Suprapubic skin (tissue), 4 donors: ENCODE results near the gene LPAR1. TPM values are rescaled to one million over a fixed set of nuclear protein-coding genes. Genes with fewer than 3 reads are reported as not detected.

Experiments
- DNase-seq, 2 donors: peaks; one replicate each; pipeline ENCODE4 v3.0.0-alpha.2; 2019; ENCODE audit warnings: low spot score in 2 of 2
- H3K27ac ChIP-seq: fragments of 200-600 bp; sonication (generic); one replicate; pipeline ENCODE4 v1.5.1; 2019
- H3K27me3 ChIP-seq: fragments of 200-600 bp; sonication (generic); one replicate; pipeline ENCODE4 v1.5.1; 2019
- H3K36me3 ChIP-seq: fragments of 200-600 bp; sonication (generic); one replicate; pipeline ENCODE4 v1.5.1; 2019
- H3K4me1 ChIP-seq: fragments of 200-600 bp; sonication (generic); one replicate; pipeline ENCODE4 v1.5.1; 2019
- H3K4me3 ChIP-seq: fragments of 200-600 bp; sonication (generic); one replicate; pipeline ENCODE4 v1.5.1; 2019; ENCODE audit warnings: mild to moderate bottlenecking
- H3K9me3 ChIP-seq: fragments of 200-600 bp; sonication (generic); one replicate; pipeline ENCODE4 v1.5.1; 2019
- CTCF ChIP-seq, 2 donors: fragments of 200-600 bp in 1 of 2; fragments of 450-650 bp in 1 of 2; sonication (generic) in 1 of 2; IDR thresholded peaks; one replicate each; pipeline ENCODE4 v1.5.1; 2016 to 2019; ENCODE audit warnings: antibody characterized with exemption in 2 of 2, mild to moderate bottlenecking in 1 of 2, moderate library complexity in 1 of 2
- EP300 ChIP-seq: sonication (generic); formaldehyde crosslinking; IDR thresholded peaks from one replicate; pipeline ENCODE4 v1.6.1; 2017; ENCODE audit warnings: antibody characterized with exemption
- POLR2A ChIP-seq, 2 donors: fragments of 450-650 bp; IDR thresholded peaks; one replicate each; pipeline ENCODE4 v1.6.1; 2017; ENCODE audit warnings: antibody characterized with exemption in 2 of 2, mild to moderate bottlenecking in 2 of 2, moderate library complexity in 2 of 2
- POLR2AphosphoS5 ChIP-seq, 3 donors: sonication (generic); formaldehyde crosslinking; IDR thresholded peaks; one replicate each; pipeline ENCODE4 v1.6.1; 2017; ENCODE audit warnings: antibody characterized with exemption in 3 of 3
- WGBS: methylation state at CpG from one replicate; pipeline ENCODE4 v1.1.5; 2018; 5-methylcytosine and 5-hydroxymethylcytosine counted together
- total RNA-seq, 4 donors: library from RNA; depleted of rRNA; stranded (reverse); fragments of >200 nt; gene quantifications; one replicate each; pipeline ENCODE4 v1.1.0, GENCODE V29; 2016

The LPAR1 gene
- total RNA-seq, 4 donors from 2014 or later: 16.2 to 65.8 (median 23.5) TPM

DNA sequence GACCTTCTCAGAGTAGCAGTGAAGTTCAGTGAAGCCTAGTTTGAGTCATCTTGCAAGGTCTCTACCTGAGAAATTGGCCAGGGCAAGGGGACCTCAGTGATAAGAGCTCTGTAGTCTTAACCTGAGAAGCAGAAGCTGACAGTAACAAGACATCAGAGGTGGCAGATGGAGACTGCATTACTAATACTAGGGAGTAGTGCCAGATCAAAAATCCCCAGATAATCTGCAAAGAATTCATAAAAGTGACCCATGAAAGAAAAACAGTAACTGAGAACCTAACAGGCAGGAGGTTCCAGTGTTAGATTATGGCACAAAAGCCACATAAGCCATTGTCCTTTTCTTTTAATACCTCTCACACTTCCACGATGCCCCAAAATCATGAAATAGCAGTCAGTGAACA is 194.1 kb downstream of the LPAR1 start:
- no peaks in the 10 kb centered on the region for H3K9me3 ChIP-seq
- TF ChIP-seq POLR2AphosphoS5 (IDR thresholded peaks at IDR 0.05): no peak
- TF ChIP-seq EP300: no peak
- TF ChIP-seq POLR2A (IDR thresholded peaks at IDR 0.05): no peak
- no peak for TF ChIP-seq CTCF (IDR thresholded peaks at IDR 0.05)
- DNase-seq: no peak
- no peaks in the 10 kb centered on the region for H3K36me3 ChIP-seq
- 88% methylated on average over 1 of the region's 1 CpG for WGBS
- H3K4me3 ChIP-seq: no peak overlapping the region
- no peaks in the 10 kb centered on the region for H3K4me1 ChIP-seq
- H3K27me3 ChIP-seq: no peaks in the 10 kb centered on the region
- H3K27ac ChIP-seq: no peak overlapping the region

GRCh38 chr9:110842986-110843385 is 195.3 kb downstream of the LPAR1 start:
- H3K36me3 ChIP-seq: no peaks in the 10 kb centered on the region
- H3K9me3 ChIP-seq: no peaks in the 10 kb centered on the region
- no peak for DNase-seq
- 54% methylated on average over 3 of the region's 3 CpGs for WGBS
- no peak overlapping the region for H3K4me3 ChIP-seq
- no peaks in the 10 kb centered on the region for H3K4me1 ChIP-seq
- no peaks in the 10 kb centered on the region for H3K27me3 ChIP-seq
- TF ChIP-seq POLR2A (IDR thresholded peaks at IDR 0.05) (no peak), POLR2AphosphoS5 (IDR thresholded peaks at IDR 0.05) (no peak), CTCF (IDR thresholded peaks at IDR 0.05) (no peak)
- H3K27ac ChIP-seq: no peak overlapping the region

GRCh38 chr9:110842169-110842568 is 196.1 kb downstream of the LPAR1 start:
- Histone ChIP-seq H3K4me1 (no peaks in the 10 kb centered on the region), H3K27me3 (no peaks in the 10 kb centered on the region), H3K36me3 (no peaks in the 10 kb centered on the region), H3K9me3 (no peaks in the 10 kb centered on the region), H3K4me3 (no peak overlapping the region), H3K27ac (no peak overlapping the region)
- TF ChIP-seq POLR2AphosphoS5 (IDR thresholded peaks at IDR 0.05): no peak
- no peak for TF ChIP-seq POLR2A (IDR thresholded peaks at IDR 0.05)
- no peak for TF ChIP-seq EP300
- TF ChIP-seq CTCF (IDR thresholded peaks at IDR 0.05): no peak
- DNase-seq: no peak
- 83% methylated on average over 9 of the region's 9 CpGs for WGBS

- Histone ChIP-seq H3K27ac (no peak overlapping the region), H3K36me3 (no peaks in the 10 kb centered on the region), H3K9me3 (no peaks in the 10 kb centered on the region), H3K27me3 (no peaks in the 10 kb centered on the region), H3K4me1 (no peaks in the 10 kb centered on the region), H3K4me3 (no peak overlapping the region)
- WGBS: 63% methylated on average over 2 of the region's 2 CpGs
- DNase-seq: no peak
- TF ChIP-seq POLR2AphosphoS5 (IDR thresholded peaks at IDR 0.05) (no peak), EP300 (no peak), CTCF (IDR thresholded peaks at IDR 0.05) (no peak), POLR2A (IDR thresholded peaks at IDR 0.05) (no peak)
These were observed 200.8 kb downstream of the LPAR1 start for GRCh38 chr9:110837401-110838005.

DNA sequence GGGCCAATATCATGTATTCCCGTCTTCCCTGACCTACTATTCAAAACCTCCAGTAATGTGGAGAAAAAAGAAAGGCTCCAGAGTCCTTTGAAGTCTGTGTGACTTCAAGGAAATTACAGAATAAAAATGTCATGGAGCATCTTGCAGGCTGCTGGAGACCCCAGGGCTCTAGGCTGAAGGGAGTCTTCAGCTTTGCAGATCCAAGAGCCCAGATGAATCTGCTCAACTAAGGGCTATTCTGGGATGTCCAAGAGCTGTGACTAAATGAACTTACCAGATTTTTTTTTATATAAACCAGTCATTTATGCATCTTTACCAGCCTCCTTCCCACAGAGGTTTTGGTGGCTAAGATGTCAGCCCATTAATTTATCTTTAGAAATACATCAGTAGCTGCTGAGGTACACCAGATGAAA is 202.4 kb downstream of the LPAR1 start:
- DNase-seq: no peak
- Histone ChIP-seq H3K36me3 (no peaks in the 10 kb centered on the region), H3K27me3 (no peaks in the 10 kb centered on the region), H3K27ac (no peak overlapping the region), H3K4me3 (no peak overlapping the region), H3K4me1 (no peaks in the 10 kb centered on the region), H3K9me3 (no peaks in the 10 kb centered on the region)
- TF ChIP-seq POLR2A (IDR thresholded peaks at IDR 0.05) (no peak), CTCF (IDR thresholded peaks at IDR 0.05) (no peak), EP300 (no peak), POLR2AphosphoS5 (IDR thresholded peaks at IDR 0.05) (no peak)
- 76% methylated on average over 1 of the region's 1 CpG for WGBS
